ENCODE data around the gene TADA2B.

DNA sequence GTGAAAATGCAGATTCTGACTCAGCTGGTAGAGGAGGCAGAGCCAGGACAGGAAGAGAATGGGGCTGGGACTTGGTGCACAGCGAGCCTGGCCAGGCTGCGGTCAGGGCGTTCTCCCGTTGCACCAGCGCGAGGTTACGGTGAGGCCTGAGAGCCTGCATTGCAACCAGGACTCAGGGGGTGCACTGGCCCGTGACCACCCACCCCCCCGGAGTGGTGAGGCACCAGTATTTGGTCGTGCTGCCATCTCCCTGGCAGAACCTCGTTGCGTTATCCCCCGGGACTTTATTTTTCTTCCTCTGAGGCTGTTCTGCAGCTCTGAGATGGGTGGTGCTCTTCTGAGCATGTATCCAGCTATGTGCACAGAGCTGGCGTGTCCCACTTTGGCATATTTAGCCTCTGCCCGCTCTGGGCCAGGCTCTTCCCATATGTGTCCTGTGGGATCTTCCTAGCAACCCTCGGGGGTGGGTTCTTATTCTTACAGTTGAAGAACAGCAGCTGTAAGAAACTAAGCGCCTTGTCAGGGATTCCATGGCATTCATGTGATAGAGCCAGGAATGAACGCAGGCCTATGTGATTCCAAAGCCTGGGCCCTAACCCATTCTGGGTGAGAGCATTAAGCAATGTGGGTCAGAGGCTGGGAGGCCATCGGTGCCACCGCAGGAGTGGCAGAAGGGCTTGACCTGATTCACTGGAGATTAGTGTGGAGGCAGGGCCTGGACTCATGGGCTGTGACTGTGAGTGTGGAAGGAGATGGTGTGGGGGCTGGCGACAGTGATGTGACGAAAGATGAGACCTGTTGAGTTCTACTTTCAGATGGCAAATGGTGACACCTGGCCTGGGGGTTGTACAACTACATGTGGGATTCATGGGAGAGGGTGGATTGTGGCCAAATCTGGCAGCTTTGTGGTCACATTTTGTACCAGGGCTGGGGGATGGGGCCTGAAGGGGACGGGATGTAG, 3.1 kb downstream of the TADA2B start:
- TF ChIP-seq EZH2 (IDR thresholded peaks at IDR 0.05; ENCODE audit: insufficient read depth, poor library complexity, severe bottlenecking) (no peak), EZH2phosphoT487 (IDR thresholded peaks at IDR 0.05; ENCODE audit: insufficient read depth, low read depth) (no peak)
